Liver (tissue), 3 donors: Measurements from ENCODE around the gene PNMA8C.

Experiments used
- EGR1 ChIP-seq, 2 donors: IDR thresholded peaks; 2 replicates each; pipeline ENCODE4 v1.6.1; 2016 to 2018; ENCODE audit warnings: antibody characterized with exemption in 2 of 2, low read depth in 2 of 2
- FOXA1 ChIP-seq: IDR thresholded peaks from 2 replicates; pipeline ENCODE4 v1.6.1; 2016; ENCODE audit warnings: antibody characterized with exemption
- GABPA ChIP-seq, 2 donors: IDR thresholded peaks in 1 of 2; conservative IDR thresholded peaks in 1 of 2; 2 replicates each; pipeline ENCODE4 v1.6.1; 2016; ENCODE audit warnings: antibody characterized with exemption in 2 of 2, mild to moderate bottlenecking in 1 of 2, moderate library complexity in 1 of 2
- HNF4G ChIP-seq: IDR thresholded peaks from 2 replicates; pipeline ENCODE4 v1.6.1; 2016; ENCODE audit warnings: antibody characterized with exemption
- JUND ChIP-seq, 2 donors: IDR thresholded peaks; 2 replicates each; pipeline ENCODE4 v1.6.1; 2016; ENCODE audit warnings: antibody characterized with exemption in 2 of 2
- RAD21 ChIP-seq, 2 donors: IDR thresholded peaks; 2 replicates each; pipeline ENCODE4 v1.6.1; 2016; ENCODE audit warnings: antibody characterized with exemption in 2 of 2, mild to moderate bottlenecking in 2 of 2
- SP1 ChIP-seq: IDR thresholded peaks from 2 replicates; pipeline ENCODE4 v1.6.1; 2018; ENCODE audit warnings: antibody characterized with exemption, mild to moderate bottlenecking
- TAF1 ChIP-seq: conservative IDR thresholded peaks from 2 replicates; pipeline ENCODE4 v1.6.1; 2016; ENCODE audit warnings: antibody characterized with exemption, mild to moderate bottlenecking
- YY1 ChIP-seq: IDR thresholded peaks from 2 replicates; pipeline ENCODE4 v1.6.1; 2016; ENCODE audit warnings: antibody characterized with exemption, mild to moderate bottlenecking
- TF ChIP-seq, protein P1 (sequence below): fragments of 150-350 bp; IDR thresholded peaks from 2 replicates; pipeline ENCODE4 v1.5.1; 2017; ENCODE audit warnings: improper control_type of control experiment, low read depth, low read length; ENCODE audit not compliant: missing input control
- TF ChIP-seq, protein P2 (sequence below): IDR thresholded peaks from 2 replicates; pipeline ENCODE4 v1.6.1; 2016; ENCODE audit warnings: antibody characterized with exemption
- TF ChIP-seq, protein P3 (sequence below): IDR thresholded peaks from 2 replicates; pipeline ENCODE4 v1.6.1; 2016; ENCODE audit warnings: antibody characterized with exemption, mild to moderate bottlenecking
- donor health status: healthy.
- donor health status: healthy.

DNA sequence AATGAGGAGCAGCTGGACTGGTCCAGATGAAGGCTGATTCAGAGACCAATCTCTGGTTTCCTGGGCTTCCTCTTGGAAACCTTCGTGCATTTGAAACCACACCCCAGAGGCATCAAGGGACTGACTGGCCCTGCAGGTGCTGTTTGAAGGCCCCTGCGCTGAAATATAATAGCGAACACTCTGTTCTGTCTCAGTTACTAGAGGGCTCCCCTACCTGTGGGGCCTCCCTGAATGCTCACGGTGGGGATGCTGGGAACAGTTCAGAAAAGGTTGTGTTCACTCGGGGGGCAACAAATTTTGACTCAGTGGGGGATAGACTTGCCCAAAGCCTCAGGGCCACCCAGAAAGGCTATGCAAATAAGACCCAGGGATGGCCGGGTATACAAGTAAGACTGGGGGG, 21.8 kb downstream of the PNMA8C start:
- TF ChIP-seq HNF4G (no peak), FOXA1 (no peak), EGR1 (IDR thresholded peaks at IDR 0.05; ENCODE audit: low read depth in 2 of 2) (no peak), SP1 (no peak), GABPA (IDR thresholded peaks at IDR 0.05 in 1 of 2, conservative IDR thresholded peaks at IDR 0.05 in 1 of 2) (no peak), JUND (IDR thresholded peaks at IDR 0.05) (no peak), YY1 (no peak), RAD21 (IDR thresholded peaks at IDR 0.05) (no peak), TAF1 (no peak)
- TF ChIP-seq, protein P1, sequence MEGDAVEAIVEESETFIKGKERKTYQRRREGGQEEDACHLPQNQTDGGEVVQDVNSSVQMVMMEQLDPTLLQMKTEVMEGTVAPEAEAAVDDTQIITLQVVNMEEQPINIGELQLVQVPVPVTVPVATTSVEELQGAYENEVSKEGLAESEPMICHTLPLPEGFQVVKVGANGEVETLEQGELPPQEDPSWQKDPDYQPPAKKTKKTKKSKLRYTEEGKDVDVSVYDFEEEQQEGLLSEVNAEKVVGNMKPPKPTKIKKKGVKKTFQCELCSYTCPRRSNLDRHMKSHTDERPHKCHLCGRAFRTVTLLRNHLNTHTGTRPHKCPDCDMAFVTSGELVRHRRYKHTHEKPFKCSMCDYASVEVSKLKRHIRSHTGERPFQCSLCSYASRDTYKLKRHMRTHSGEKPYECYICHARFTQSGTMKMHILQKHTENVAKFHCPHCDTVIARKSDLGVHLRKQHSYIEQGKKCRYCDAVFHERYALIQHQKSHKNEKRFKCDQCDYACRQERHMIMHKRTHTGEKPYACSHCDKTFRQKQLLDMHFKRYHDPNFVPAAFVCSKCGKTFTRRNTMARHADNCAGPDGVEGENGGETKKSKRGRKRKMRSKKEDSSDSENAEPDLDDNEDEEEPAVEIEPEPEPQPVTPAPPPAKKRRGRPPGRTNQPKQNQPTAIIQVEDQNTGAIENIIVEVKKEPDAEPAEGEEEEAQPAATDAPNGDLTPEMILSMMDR = no peak
- TF ChIP-seq, protein P2, sequence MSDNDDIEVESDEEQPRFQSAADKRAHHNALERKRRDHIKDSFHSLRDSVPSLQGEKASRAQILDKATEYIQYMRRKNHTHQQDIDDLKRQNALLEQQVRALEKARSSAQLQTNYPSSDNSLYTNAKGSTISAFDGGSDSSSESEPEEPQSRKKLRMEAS = no peak
- TF ChIP-seq, protein P3, sequence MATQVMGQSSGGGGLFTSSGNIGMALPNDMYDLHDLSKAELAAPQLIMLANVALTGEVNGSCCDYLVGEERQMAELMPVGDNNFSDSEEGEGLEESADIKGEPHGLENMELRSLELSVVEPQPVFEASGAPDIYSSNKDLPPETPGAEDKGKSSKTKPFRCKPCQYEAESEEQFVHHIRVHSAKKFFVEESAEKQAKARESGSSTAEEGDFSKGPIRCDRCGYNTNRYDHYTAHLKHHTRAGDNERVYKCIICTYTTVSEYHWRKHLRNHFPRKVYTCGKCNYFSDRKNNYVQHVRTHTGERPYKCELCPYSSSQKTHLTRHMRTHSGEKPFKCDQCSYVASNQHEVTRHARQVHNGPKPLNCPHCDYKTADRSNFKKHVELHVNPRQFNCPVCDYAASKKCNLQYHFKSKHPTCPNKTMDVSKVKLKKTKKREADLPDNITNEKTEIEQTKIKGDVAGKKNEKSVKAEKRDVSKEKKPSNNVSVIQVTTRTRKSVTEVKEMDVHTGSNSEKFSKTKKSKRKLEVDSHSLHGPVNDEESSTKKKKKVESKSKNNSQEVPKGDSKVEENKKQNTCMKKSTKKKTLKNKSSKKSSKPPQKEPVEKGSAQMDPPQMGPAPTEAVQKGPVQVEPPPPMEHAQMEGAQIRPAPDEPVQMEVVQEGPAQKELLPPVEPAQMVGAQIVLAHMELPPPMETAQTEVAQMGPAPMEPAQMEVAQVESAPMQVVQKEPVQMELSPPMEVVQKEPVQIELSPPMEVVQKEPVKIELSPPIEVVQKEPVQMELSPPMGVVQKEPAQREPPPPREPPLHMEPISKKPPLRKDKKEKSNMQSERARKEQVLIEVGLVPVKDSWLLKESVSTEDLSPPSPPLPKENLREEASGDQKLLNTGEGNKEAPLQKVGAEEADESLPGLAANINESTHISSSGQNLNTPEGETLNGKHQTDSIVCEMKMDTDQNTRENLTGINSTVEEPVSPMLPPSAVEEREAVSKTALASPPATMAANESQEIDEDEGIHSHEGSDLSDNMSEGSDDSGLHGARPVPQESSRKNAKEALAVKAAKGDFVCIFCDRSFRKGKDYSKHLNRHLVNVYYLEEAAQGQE = no peak
